Hematopoietic multipotent progenitor cell treated with erythropoietin and hydrocortisone succinate and interleukin-3 and kit ligand, for 4 days (in vitro differentiated cells): ENCODE results near the gene MTNR1A.
A peak's percentile ranks its signal among the peaks of the same experiment; 100 is the strongest.

Experiments
- DNase-seq: peaks from one replicate; pipeline ENCODE4 v3.0.0-alpha.2; 2015

The MTNR1A gene

DNA sequence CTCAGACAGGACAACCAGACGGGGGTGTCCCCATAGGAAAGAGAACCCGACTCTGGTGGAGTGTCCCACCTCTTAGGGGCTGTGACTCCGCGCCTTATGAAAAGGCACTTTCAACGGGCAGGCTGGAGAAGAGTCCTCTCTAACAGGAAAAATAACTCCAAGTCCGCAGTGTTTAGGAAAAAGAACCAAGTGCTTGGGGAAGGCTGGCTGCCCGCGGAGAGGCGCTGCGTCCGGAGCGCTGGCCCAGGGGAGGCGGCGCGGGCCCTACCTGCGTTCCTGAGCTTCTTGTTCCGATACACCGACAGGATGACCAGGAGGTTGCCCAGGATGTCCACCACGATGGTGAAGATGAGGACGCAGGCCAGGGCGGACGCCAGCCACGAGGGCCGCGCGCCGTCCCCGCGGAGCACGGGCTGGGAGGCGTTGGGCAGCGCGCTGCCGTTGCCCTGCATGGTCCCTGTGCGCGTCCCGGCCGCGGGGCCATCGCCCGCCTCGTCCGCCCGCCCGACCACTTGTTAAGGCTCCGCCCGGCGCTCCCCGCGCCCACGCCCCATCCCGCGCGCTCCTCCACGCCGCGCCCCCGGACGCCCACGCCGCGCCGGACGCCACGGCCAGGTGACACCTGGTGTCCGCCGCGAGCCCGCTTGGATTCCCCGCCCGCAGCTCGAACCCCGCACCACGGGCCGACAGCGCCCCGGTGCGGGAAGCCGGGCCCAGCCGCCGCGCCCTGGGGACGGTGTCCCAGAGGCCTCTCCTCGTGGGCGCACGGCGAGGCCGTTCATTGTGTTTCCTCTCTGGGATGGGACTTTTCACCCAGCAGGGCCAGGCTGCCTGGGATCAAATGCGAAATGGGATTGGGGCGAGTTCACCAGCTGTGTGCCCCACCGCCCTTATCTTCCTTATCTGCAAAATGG, at the start of gene MTNR1A:
Gene MTNR1A (minus strand): TSS at position 654 of the 914 bp plus-strand sequence. CDS start 202 bp downstream, at position 452.
- no peak for DNase-seq

DNA sequence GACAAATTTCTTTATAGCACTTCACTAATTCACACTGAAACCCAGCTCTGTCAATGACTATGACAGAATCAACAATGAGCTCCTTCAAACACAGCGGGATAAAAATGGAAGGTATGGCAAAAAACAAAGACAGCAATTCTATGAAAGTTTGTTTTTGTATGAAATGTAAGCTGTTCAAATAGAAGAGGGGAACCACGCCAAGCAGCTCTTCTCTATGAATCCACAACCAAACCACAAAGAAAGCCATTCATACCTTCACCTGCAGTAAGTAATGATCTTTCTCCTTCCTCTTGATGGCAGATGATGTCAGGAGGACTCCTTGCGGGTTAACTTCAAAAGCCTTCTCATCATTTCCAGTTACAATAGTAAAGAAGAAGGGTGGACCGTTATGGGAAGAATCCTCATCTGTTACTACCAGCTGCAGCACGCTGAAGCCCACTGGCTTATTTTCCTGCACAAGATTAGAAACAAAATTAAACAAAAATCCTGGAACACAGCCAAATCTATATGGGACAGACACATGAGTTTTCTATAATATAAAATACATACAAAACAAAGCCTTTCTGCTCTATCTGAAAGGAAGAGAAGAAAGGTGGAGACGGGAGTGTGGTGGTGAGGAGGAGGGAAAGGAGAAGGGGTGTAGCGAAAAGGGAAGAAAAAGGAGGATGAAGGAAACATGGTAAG, 48.9 kb upstream of the MTNR1A start:
- DNase-seq = no peak

DNA sequence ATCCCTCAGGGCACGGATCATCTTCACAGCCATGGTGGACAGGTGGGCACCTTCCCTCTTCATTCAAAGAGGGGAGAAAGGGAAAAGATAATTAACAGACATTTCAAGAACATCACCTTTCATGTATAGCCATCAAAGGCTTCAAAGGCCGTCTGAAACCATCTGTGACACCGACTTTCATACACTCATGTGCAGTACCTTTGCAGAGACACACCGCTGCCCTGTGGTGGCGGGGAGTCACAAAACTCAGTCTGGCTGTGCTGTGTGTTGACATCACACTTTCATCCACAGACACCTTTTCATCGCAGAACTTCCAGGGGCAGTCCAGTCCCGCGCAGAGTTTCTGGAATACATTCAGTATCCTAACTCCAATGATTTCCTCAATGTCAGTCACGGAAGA, 47.6 kb upstream of the MTNR1A start:
- no peak for DNase-seq

DNA sequence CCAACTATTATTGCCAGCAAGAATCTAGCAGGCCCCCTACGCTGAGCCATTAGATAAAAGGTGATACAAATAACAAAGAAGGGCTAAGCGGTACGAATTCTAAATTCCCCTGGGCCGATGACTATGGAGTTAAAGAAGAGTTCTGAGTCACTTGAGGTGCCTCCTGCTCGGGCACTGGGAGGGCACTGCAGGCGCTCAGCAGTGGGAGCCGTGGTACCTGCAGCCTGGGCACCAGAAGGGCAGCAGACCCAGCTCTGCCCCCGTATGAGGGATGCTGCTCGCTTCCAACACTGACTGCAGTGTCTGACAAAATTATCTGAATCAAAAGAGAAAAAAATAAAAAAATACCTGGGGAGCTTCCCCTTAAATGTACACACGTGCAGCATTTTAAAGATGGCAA, 44.1 kb upstream of the MTNR1A start:
- no peak for DNase-seq

DNA sequence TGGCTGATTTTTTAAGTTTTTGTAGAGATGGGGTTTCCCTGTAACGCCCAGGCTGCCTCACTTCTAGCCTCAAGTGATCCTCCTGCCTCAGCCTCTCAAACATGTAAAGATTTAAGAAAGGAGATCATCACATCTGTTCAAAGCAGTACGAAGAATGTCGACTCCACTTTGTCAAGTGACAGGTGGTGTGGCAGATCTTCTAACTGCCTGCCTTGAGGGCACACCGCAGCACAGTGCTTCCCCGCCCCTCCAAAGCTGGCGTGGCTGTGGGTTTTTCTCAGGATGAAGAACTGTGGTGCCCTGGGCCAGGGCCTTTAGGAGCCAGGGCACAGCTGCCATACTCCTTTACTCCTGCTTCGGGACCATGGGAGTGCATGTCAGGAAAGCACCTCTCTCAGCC, 43.3 kb upstream of the MTNR1A start:
- no peak for DNase-seq

DNA sequence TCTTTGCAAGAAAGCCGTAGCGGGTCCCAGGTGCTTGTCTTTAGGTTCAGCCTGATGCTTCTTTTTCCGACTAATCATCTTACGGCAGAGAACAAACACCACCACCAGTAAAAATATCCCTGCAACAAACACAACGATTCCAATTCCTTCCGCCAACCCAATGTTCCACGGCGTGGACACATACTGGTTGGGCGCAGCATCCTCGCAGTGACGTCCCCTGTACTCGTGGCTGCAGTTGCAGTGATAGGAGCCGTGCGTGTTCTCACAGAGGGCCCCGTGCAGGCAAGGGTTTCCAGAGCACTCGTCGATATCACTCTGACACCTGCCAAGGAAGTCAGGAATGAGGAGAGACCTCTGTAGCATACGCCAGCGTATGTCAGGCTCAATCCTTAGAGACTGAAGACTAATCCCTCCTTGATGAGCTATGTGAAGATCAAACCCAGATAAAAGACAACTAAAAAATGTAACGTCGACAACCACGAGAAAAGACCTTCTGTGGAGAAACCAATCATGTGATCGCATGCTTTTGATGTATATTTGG, 41.6 kb upstream of the MTNR1A start:
- DNase-seq = no peak

DNA sequence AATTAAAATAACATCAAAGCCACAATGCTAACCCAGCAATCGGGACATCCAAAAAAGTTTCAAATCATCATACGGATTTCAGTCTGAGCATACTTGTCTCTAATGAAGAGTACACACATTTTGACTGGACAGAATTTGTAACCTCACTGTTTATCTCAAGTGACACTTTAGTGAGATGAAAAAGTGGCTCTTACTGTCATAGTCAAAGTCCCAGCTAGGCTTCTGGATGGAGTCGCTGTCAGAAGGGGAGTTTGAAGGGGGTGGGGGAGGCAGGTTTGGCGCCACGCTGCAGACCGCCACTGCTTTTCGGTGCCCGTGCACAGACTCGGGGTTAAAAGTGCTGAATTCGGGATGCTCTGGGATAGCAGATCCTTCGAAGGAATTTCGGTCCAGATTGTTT, 41.0 kb upstream of the MTNR1A start:
- DNase-seq = no peak

DNA sequence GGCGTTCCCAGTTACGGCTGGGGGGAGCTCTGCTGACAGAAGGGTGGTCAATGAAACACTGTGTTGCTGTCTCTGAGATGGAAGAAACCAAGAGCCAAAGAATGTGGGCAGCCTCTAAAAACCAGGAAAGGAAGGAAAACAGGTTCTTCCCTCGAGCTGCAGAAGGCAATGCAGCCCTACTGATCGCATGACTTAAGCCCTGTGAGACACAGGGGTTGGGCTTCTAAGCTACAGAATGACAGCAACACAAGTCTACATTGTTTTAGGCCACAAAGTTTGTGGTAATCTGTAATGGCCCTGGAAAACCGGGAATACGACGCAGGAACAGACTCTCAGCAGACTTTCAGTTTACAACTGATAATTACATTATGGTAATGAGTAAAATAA, 38.2 kb upstream of the MTNR1A start:
- no peak for DNase-seq

DNA sequence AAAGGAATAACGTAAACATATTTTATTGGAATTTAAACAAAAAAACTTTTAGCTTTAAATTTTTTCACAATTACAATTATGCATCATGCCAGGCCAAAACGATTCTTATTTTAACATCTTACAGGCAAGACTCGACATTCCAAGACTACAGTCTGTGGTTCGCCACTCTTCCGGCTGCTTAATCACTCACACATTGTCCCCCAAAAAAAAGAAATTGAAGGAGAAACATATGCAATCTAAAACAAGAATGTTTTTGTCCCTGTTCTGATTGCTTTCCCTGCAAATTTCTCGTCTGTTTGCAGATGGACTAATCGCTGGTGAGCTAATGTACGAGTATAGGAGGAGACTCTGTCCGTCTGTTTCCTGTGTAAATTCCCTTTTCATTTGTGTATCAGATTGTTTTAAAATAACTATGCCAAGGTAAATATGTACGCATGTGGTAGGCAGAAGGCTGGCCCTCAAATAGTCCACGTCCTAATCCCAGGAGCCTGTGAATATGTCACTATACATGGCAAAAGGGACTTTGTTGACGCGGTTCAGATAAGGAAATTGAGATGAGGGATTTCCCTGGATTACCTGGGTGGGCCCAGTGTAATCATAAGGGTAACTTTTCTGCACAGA, 37.7 kb upstream of the MTNR1A start:
- no peak for DNase-seq

DNA sequence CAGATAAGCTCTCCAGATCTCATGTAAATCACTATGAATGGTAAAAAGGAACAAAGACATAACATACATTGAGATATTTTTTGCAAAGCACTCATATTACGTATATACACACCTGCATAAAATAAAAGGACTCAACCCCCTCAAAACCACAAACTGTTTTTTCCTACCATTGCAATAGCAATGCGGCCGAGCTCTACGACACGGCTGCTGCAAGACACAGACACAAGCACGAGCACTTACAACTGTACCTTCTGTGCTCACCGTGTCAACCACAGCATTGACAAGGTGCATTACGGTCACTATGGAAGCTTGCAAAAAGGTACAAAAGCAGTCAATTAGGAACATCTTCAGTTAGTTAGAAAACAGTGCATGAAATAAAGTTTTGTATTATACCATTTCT, 37.1 kb upstream of the MTNR1A start:
- no peak for DNase-seq

DNA sequence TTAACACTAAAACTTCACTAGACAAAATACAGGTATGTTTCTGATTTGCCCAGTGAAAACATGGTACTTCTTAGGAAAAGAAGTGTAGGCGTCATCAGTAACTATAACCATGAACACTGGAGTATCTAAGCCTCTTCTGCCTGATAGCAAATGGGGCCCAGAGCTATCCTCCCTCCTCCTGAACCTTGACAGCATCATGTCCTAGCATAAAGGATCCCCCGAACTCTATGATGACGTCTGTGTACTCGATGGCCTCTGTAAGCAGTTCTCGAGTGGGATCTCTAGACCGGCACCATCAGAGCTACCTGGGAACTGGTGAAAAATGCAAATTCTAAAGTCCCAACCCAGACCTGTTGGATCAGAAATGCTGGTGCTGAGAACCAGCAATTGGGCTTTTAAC, 36.3 kb upstream of the MTNR1A start:
- DNase-seq = no peak

DNA sequence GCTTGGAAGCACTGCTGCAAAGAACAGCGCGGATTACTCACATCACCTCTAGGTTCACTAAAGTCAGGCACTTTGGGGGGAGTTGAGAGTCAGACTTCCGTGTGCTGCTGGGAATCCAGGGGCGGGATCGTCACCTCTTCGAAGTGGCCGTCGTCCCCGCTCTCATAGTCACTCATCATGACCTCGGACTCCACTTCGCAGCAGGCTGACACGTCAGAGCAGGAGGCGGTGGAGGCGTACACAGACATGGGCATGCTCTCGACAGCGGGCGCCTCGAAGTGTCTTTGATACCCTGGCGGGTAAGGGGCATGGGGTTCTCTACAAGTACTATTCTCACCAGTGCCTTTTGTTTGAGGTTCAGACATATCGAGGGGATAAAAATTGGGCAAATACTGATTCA, 33.1 kb upstream of the MTNR1A start:
- no peak for DNase-seq

DNA sequence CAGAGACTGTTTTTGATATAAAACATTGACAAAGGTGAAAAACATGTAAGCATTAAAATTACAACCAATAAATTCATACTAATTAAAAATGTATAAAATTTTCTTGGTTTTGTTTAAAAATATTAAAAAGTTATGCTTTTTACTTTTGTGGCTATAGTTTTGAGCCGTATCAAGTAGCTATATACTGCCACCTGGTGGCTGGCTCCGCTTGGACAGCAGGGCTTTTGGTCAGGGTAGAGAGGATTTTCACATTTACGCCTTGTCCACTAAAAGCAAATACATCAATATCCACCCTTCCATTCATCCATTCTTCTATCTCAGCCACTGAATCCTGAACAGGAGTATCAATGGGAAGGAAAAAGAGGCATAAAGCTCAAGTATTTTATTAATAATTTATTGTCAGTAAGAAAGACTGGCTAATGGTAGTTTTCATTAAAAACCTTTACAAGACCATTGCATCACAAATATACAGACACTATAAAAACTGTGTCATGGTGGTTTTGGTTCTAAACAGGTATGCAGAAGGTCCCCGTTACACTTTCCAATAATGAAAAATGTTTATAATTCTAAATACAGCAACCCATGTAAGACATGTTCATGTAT, 32.1 kb upstream of the MTNR1A start:
- peak; percentile 68 for DNase-seq

DNA sequence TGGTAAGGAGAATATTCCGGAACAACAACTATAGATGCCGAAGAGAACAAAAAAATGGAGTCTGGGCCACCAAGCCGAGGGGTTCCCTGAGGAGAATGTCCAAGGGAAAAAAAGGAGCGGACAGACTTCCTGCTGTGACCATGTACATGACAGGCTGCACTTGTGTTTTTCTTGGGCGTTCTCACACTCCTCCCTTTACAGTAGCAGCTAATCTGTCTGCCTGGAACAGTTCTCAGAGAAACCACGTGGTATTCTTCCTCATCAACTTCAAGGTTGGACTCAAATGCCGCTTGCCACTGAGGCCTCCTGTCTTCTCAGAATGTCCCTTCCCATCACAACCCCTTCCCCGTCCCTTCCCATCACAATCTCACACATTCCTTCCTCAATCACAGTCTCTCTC, 30.8 kb upstream of the MTNR1A start:
- no peak for DNase-seq

DNA sequence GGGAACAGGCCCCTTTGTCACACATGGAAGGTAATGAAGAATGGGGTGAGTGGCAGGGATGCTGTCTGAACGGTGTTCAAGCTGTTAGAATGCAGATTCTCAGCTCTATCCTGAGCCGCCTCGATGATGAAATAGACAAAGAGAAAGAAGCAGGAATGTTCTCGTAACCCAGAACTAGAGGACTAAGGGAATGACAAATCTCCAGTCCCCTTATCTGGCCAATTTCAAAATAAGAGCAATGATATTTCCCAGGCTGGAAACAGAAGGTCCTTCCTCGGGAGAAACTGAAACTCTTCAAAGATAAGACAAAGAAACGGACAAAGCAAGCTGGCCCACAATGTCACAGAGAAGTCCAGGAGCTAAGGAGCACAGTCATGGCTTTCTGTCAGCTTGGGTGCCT, 29.5 kb upstream of the MTNR1A start:
- DNase-seq = no peak

DNA sequence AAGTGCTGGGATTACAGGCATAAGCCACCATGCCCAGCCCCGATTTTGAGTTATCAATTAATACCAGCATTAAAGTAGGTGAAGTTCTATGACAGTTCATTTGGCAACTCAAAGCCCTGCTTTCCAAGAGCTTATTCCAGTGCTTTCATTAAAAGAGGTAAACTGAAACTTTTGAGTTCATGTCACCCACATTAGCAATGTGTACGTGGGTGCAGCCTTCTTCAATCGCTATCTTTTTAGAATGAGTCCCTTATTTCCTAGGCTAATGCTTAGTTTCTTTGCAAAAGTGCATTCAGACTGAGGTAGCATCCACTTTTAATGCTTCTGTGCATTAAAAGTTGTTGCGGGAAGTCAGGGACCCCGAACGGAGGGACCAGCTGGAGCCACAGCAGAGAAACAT, 26.1 kb upstream of the MTNR1A start:
- DNase-seq = no peak

DNA sequence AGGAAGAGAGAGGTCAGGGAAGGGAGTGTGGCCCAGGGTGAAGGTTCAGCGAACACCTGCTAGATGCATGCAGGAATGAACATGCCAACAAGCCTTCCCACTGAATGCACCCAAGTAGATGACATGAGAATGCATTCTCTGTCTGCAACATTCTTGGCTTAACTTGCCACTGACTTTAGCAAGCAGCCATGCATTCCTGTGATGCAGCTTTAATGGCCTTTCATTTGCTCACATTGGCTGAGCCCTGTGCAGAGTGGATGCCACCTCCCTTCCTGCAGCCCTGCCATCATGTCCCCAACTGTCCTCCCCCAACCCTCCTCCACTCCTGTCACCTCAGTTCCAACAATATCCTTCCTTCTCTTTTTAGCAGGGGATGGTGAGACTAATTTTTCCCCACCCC, 25.3 kb upstream of the MTNR1A start:
- DNase-seq = no peak

DNA sequence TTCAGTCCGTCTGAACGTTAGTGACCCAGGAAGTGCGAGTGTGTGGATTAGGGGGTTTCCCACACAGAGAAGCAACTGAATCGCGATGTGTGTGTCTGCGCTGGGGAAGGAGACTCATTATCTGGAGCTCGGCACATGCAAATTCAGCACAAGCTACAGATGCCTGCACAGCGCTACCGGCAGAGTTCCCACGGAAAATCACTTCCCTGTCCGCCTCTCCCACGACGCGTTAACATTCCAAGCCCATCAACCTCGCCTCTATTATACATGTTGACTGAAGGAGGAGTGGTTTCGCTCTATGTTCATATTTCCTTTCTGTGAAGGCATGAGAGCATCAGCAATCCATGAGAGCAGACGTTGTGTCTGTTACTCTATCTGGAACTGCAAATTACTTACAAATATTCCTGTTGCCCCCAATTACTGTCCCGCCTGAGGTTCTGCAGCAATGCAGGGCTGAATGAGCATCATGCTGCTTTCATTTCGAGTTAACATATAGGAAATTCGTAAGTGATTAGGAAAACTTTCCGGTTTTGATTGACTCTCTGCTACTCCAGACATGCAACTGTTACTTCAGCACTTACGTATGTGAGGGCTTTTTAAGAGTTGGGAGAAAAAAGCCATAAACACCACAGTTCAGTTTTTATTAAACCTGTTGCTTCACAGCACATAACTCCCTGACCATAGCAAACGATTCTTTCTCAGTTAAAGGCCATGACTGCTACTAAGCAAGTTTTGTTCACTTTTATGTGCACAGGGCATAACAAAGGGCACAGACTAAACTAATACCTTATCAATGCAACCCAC, 15.0 kb upstream of the MTNR1A start:
- no peak for DNase-seq

DNA sequence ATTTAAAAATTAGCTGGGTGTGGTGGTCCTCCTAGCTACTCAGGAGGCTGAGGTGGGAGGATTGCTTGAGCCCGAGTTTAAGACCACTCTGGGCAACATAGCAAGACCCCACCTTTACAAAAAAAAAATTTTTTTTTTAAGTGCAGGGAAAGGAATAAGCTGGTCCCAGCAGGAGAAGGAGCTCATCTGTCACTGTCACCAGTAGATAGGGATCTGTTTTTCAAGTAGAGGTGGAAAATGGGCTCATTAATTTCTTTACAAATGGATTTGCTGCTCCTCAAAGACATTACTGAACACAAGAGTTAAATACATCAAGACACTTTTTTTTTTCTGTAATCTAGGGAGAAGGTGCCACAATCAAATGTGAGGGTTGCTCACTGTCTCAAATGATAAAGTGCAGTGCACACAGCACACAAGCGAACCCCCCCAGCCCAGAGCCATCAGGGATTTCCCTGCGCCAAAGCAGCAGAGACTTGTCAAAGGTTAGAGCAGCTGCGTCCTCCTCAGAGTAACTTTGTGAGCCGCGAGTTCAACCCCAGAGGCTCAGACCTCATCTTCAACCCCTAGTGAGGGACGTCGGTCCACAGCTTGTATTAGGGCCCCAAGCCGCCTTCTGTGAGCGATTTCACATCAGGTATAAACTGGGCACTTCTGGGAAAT, 14.3 kb upstream of the MTNR1A start:
- no peak for DNase-seq

DNA sequence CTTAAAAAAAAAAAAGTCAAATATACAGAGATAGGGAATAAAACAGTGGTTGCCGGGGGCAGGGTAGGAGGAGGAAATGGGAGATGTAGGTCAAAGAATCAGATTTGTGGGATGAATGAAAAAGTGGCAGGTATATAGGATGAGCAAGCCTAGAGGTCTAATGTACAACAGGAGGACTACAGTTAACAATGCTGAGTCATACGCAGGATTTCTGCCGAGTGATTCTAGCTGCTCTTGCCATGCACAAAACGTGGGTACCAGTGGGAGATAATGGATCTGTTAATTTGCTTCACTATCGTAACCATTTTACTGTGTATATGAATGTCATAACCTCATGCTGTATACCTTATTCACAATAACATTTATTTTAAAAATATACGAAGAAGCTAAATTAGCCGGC, 10.7 kb upstream of the MTNR1A start:
- DNase-seq = no peak

DNA sequence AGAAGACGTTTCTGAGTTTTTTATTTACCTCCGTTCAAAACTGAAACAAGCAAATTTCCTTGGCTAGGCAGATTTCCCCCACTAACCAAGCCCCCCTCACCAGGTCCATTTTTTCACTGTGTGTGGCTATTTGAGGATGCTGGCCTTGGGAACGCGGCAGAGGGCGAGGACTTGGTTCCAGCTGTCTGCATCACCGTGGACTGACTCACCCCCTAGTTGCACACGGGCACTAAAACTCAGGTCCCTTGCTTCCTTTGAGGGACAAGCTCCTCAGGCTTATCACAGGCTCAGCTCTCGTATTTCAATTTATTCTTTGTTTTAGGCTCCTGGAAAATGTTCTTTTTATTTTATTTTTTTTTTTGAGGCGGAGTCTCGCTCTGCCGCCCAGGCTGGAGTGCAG, 8.4 kb upstream of the MTNR1A start:
- no peak for DNase-seq

DNA sequence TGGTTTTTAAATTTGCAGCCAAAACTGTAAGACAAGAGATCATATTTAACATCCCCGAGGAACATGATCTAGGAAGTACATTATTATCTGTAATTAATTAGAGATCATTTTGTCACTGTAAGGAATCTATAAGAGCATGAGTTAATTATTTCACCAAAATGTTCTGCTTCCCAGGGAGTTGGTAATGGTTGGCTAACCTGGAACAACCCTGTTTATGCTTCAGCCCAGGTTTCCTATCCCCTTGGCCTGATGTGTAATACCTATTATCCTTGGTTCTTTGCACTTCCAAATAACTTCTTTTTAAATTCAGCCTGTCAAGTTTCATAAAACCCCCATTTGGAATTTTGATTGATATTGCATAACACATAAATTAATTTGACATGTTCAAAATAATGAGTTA, 6.4 kb upstream of the MTNR1A start:
- DNase-seq = no peak
